Keratinocyte (primary cell): ENCODE results near the gene GRM4. TPM values are rescaled to one million over a fixed set of nuclear protein-coding genes. Genes with fewer than 3 reads are reported as not detected.

Source experiments
- DNase-seq: peaks from one replicate; pipeline ENCODE4 v3.0.0-alpha.2; 2011; ENCODE audit warnings: low read depth, missing footprints, low spot score
- FAIRE-seq: peaks from 2 replicates; lab custom pipeline; 2011; peaks lifted over from hg19 to GRCh38; lab: Jason Lieb, UNC
- H2AFZ ChIP-seq: 2 replicates; pipeline ENCODE4 v1.6.0; 2012; ENCODE audit warnings: low read length, control low read depth, inconsistent platforms; ENCODE audit not compliant: control insufficient read depth
- H3K27ac ChIP-seq: 2 replicates; pipeline ENCODE4 v1.5.1; 2011; ENCODE audit warnings: low read length; ENCODE audit not compliant: control insufficient read depth, insufficient read depth
- H3K27me3 ChIP-seq: 3 replicates; pipeline ENCODE4 v1.6.0; 2011; ENCODE audit warnings: low read length; ENCODE audit not compliant: control insufficient read depth, insufficient read depth; ENCODE audit errors: extremely low read depth
- H3K36me3 ChIP-seq, 2 experiments: 2 replicates in 1 of 2; 3 replicates in 1 of 2; pipeline ENCODE4 v1.5.1; 2011; ENCODE audit warnings: low read length in 2 of 2, mild to moderate bottlenecking in 1 of 2; ENCODE audit not compliant: control insufficient read depth in 2 of 2, insufficient read depth in 2 of 2; ENCODE audit errors: extremely low read depth in 1 of 2
- H3K4me1 ChIP-seq: 3 replicates; pipeline ENCODE4 v1.5.1; 2011; ENCODE audit warnings: low read length; ENCODE audit not compliant: control insufficient read depth, insufficient read depth; ENCODE audit errors: extremely low read depth
- H3K4me2 ChIP-seq: 3 replicates; pipeline ENCODE4 v1.6.0; 2011; ENCODE audit warnings: low read depth, low read length; ENCODE audit not compliant: control insufficient read depth, insufficient read depth; ENCODE audit errors: extremely low read depth
- H3K4me3 ChIP-seq, 3 experiments: fragments of 200-600 bp in 1 of 3; sonication (generic) in 1 of 3; 2 replicates in 2 of 3; 3 replicates in 1 of 3; pipeline ENCODE4 v1.5.1; 2011 to 2016; ENCODE audit warnings: low read length in 3 of 3, mild to moderate bottlenecking in 3 of 3, control low read depth in 2 of 3, inconsistent platforms in 1 of 3, low read depth in 1 of 3, mixed read lengths in 1 of 3, mixed run types in 1 of 3, moderate library complexity in 1 of 3; ENCODE audit not compliant: control insufficient read depth in 2 of 3, insufficient read depth in 2 of 3; ENCODE audit errors: extremely low read depth in 1 of 3
- H3K79me2 ChIP-seq: 2 replicates; pipeline ENCODE4 v1.6.0; 2012; ENCODE audit warnings: low read length; ENCODE audit not compliant: control insufficient read depth, insufficient read depth
- H3K9ac ChIP-seq: 3 replicates; pipeline ENCODE4 v1.6.0; 2011; ENCODE audit warnings: low read length; ENCODE audit not compliant: control insufficient read depth, insufficient read depth; ENCODE audit errors: extremely low read depth
- H3K9me1 ChIP-seq: 3 replicates; pipeline ENCODE4 v1.6.0; 2011; ENCODE audit warnings: low read length; ENCODE audit not compliant: control insufficient read depth, insufficient read depth; ENCODE audit errors: extremely low read depth
- H3K9me3 ChIP-seq: 2 replicates; pipeline ENCODE4 v1.5.1; 2012; ENCODE audit warnings: low read depth, low read length; ENCODE audit not compliant: control insufficient read depth
- H4K20me1 ChIP-seq: 3 replicates; pipeline ENCODE4 v1.6.0; 2011; ENCODE audit warnings: low read length; ENCODE audit not compliant: control insufficient read depth, insufficient read depth; ENCODE audit errors: extremely low read depth
- CTCF ChIP-seq, 3 experiments: IDR thresholded peaks in 1 of 3; conservative IDR thresholded peaks in 1 of 3; optimal IDR thresholded peaks in 1 of 3; 2 replicates in 2 of 3; 3 replicates in 1 of 3; pipeline versions ENCODE3 to v1.5.1; 2011; ENCODE audit warnings: low read length in 3 of 3, mild to moderate bottlenecking in 3 of 3, moderate library complexity in 2 of 3, control low read depth in 1 of 3, inconsistent platforms in 1 of 3; ENCODE audit not compliant: insufficient read depth in 2 of 3; ENCODE audit errors: extremely low read depth in 1 of 3
- EZH2 ChIP-seq: IDR thresholded peaks from one replicate; pipeline ENCODE4 v1.6.1; 2012; ENCODE audit warnings: inconsistent platforms, mild to moderate bottlenecking, low read length, moderate library complexity
- dilution Hi-C: fragments of 300-500 bp; cut with MboI; formaldehyde crosslinking; loops from one replicate; pipeline ENCODE4 v1.7.0; 2020; ENCODE audit warnings: low sequenced_read_pairs; ENCODE audit not compliant: extremely low pct_ligation_motif_present
- polyA plus RNA-seq, 5 experiments: library from polyadenylated mRNA; depleted of rRNA in 3 of 5; stranded (reverse) in 3 of 5; stranded (forward) in 1 of 5; unstranded in 1 of 5; fragments of >200 nt; gene quantifications; 1 replicate in 1 of 5; 2 replicates in 3 of 5; 3 replicates in 1 of 5; pipeline versions ENCODE4 v1.2.1 to v1.2.3, GENCODE V29; 2011 to 2012; ENCODE audit warnings: missing spikeins in 2 of 5, low read depth in 1 of 5, low replicate concordance in 1 of 5

GRM4 gene
- polyA plus RNA-seq, 1 donor (not counting 4 experiments of a cell fraction or from before 2014, with no cell fraction given): not detected

- DNase-seq (no peak), FAIRE-seq (no peak)
- Histone ChIP-seq H3K9me3 (no peaks in the 10 kb centered on the region), H3K4me2 (no peak overlapping the region), H3K4me3 (no peak overlapping the region), H3K9ac (no peak overlapping the region), H2AFZ (no peak overlapping the region), H4K20me1 (no peaks in the 10 kb centered on the region), H3K79me2 (no peaks in the 10 kb centered on the region), H3K27ac (no peak overlapping the region), H3K27me3 (no peaks in the 10 kb centered on the region), H3K4me1 (no peaks in the 10 kb centered on the region), H3K36me3 (no peaks in the 10 kb centered on the region), H3K9me1 (no peaks in the 10 kb centered on the region)
- no peak for TF ChIP-seq CTCF (optimal IDR thresholded peaks at IDR 0.05 in 1 of 3, IDR thresholded peaks at IDR 0.05 in 1 of 3, conservative IDR thresholded peaks at IDR 0.05 in 1 of 3; ENCODE audit: extremely low read depth in 1 of 3, insufficient read depth in 2 of 3, low read length in 3 of 3)
- no peak for TF ChIP-seq EZH2
- dilution Hi-C loops: no loop called here
These were observed 154.3 kb downstream of the GRM4 start for GRCh38 chr6:33991610-33992009.

GRCh38 chr6:33990061-33990541 lies 155.8 kb downstream of the GRM4 start:
- no peak for FAIRE-seq
- H3K27me3 ChIP-seq: no peaks in the 10 kb centered on the region

More at GRCh38 chr6:33990061-33990541, 155.8 kb downstream of the GRM4 start:
- DNase-seq: no peak
- H3K79me2 ChIP-seq: no peaks in the 10 kb centered on the region
- H3K4me1 ChIP-seq: no peaks in the 10 kb centered on the region
- dilution Hi-C loops: no loop called here
- H3K9ac ChIP-seq: no peak overlapping the region
- no peak overlapping the region for H3K27ac ChIP-seq
- TF ChIP-seq EZH2: no peak
- TF ChIP-seq CTCF (optimal IDR thresholded peaks at IDR 0.05 in 1 of 3, IDR thresholded peaks at IDR 0.05 in 1 of 3, conservative IDR thresholded peaks at IDR 0.05 in 1 of 3; ENCODE audit: extremely low read depth in 1 of 3, insufficient read depth in 2 of 3, low read length in 3 of 3): no peak
- H3K9me3 ChIP-seq: no peaks in the 10 kb centered on the region
- no peaks in the 10 kb centered on the region for H3K9me1 ChIP-seq
- H3K4me3 ChIP-seq: no peak overlapping the region
- H4K20me1 ChIP-seq: no peaks in the 10 kb centered on the region
- H3K4me2 ChIP-seq: no peak overlapping the region
- no peaks in the 10 kb centered on the region for H3K36me3 ChIP-seq
- H2AFZ ChIP-seq: no peak overlapping the region
